Measurements from ENCODE around the gene PRR5L.
A peak's percentile ranks its signal among the peaks of the same experiment; 100 is the strongest.

DNA sequence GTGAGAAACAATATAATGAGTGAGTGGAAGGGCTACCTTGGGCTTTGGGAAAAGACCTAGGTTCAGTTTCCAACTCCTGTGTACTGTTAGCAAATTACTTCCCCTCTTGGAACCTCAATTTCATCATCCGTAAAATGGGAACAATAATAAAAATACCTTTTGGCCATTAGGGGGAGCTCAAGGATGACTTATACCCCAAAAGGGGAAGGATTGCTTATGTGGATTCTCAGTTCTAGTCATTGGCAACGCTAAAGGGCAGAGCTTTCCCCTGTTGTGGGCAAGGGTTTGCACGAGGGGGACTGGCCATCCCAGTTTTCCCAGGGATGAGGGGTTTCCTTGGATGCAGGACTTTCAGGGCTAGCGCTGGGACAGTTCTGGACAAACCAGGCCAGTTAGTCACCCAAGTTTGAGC lies 3.8 kb upstream of the PRR5L start:
- TF ChIP-seq EZH2 (IDR thresholded peaks at IDR 0.05; ENCODE audit: low read length) = no peak
- TF ChIP-seq, protein P1, sequence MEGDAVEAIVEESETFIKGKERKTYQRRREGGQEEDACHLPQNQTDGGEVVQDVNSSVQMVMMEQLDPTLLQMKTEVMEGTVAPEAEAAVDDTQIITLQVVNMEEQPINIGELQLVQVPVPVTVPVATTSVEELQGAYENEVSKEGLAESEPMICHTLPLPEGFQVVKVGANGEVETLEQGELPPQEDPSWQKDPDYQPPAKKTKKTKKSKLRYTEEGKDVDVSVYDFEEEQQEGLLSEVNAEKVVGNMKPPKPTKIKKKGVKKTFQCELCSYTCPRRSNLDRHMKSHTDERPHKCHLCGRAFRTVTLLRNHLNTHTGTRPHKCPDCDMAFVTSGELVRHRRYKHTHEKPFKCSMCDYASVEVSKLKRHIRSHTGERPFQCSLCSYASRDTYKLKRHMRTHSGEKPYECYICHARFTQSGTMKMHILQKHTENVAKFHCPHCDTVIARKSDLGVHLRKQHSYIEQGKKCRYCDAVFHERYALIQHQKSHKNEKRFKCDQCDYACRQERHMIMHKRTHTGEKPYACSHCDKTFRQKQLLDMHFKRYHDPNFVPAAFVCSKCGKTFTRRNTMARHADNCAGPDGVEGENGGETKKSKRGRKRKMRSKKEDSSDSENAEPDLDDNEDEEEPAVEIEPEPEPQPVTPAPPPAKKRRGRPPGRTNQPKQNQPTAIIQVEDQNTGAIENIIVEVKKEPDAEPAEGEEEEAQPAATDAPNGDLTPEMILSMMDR (optimal IDR thresholded peaks at IDR 0.05 in 1 of 3, IDR thresholded peaks at IDR 0.05 in 1 of 3, conservative IDR thresholded peaks at IDR 0.05 in 1 of 3; ENCODE audit: extremely low read depth in 1 of 3, insufficient read depth in 2 of 3, low read length in 3 of 3) = peak; percentile 32 to 51 (median 36)
